ENCODE data around the gene DDX24. TPM values are rescaled to one million over a fixed set of nuclear protein-coding genes. Genes with fewer than 3 reads are reported as not detected.

The DDX24 gene
- total and polyA plus RNA-seq, 2 of the 8 experiments (the other 6 are each of a cell fraction or from before 2014, with no cell fraction given), result 89.0 to 201 TPM

- TF ChIP-seq E2F6 (IDR thresholded peaks at IDR 0.05) (no peak), CBX8 (IDR thresholded peaks at IDR 0.05; ENCODE audit: borderline replicate concordance, low read depth, low read length) (no peak), ASH2L (IDR thresholded peaks at IDR 0.05; ENCODE audit: low read length) (no peak)
Observed at GRCh38 chr14:94103554-94104150, 22.6 kb upstream of the DDX24 start (continued).
